Stimulated activated memory B cell treated with anti-CD40 and anti-IgM and Interleukin-4, amounts not matched to agents 10 μg/mL and 1 μg/mL and 100 μg/mL, for 72 hours (primary cell): ENCODE results near the gene ING3.

Experiments
- ATAC-seq: fragments of 150-1000 bp; cut with Tn5 transposase; 2 replicates; pipeline ENCODE4 v1.10.0; 2021
- H3K27ac Mint-ChIP-seq: one replicate; pipeline ENCODE4 v1.8.0; 2022; ENCODE audit warnings: mild to moderate bottlenecking, mixed read lengths
- H3K27me3 Mint-ChIP-seq: one replicate; pipeline ENCODE4 v1.8.0; 2022; ENCODE audit warnings: mixed read lengths
- H3K36me3 Mint-ChIP-seq: one replicate; pipeline ENCODE4 v1.8.0; 2022; ENCODE audit warnings: mixed read lengths
- H3K4me1 Mint-ChIP-seq: one replicate; pipeline ENCODE4 v1.8.0; 2022; ENCODE audit warnings: mixed read lengths
- H3K4me3 Mint-ChIP-seq: one replicate; pipeline ENCODE4 v1.8.0; 2022; ENCODE audit warnings: mild to moderate bottlenecking, moderate library complexity, mixed read lengths
- H3K9me3 Mint-ChIP-seq: one replicate; pipeline ENCODE4 v1.8.0; 2022; ENCODE audit warnings: mixed read lengths

ING3 gene

DNA sequence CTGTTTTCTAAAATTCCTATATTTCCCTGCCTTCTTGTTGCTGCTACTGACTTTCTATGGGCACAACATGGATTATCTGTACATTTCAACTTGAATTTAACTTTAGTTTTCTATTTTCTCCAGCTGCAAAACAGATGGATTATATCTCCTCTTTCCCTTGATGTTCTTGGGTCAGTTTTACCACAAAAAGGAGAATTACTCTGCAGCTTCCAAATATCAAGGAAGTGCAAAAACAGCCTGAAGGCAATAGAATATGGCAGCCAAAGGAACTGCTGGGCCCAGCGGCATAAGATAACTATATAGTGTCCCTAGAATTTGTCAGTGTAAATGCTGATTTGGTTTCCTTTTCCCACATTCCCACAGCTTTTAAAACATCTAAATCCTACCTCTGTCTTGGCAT is 67.0 kb downstream of the ING3 start:
- Mint-ChIP-seq H3K4me1 (no peaks in the 10 kb centered on the region), H3K27ac (no peak overlapping the region), H3K36me3 (no peaks in the 10 kb centered on the region), H3K27me3 (no peaks in the 10 kb centered on the region), H3K9me3 (no peaks in the 10 kb centered on the region), H3K4me3 (no peak overlapping the region)
- no peak for ATAC-seq

DNA sequence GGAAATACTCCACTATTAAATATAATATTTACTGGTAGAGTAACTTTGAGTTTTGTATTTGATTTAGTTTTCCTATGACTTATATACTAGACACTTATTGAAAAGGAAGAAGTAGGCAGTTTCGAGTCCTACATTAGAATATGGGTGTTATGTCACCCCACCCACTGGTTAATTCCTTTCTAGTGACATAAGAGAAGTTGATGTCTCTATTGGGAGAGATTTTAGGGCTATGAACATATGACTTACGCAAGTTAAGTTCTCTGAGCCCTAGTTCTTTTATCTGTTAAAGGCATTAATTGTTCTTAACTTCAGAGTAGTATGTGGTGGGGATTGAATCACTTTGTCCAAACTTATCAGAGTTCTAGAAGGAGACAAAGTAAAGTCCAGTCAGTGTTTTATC is 68.4 kb downstream of the ING3 start:
- Mint-ChIP-seq H3K27me3 (no peaks in the 10 kb centered on the region), H3K9me3 (no peaks in the 10 kb centered on the region), H3K27ac (no peak overlapping the region), H3K36me3 (no peaks in the 10 kb centered on the region), H3K4me1 (no peaks in the 10 kb centered on the region), H3K4me3 (no peak overlapping the region)
- no peak for ATAC-seq

DNA sequence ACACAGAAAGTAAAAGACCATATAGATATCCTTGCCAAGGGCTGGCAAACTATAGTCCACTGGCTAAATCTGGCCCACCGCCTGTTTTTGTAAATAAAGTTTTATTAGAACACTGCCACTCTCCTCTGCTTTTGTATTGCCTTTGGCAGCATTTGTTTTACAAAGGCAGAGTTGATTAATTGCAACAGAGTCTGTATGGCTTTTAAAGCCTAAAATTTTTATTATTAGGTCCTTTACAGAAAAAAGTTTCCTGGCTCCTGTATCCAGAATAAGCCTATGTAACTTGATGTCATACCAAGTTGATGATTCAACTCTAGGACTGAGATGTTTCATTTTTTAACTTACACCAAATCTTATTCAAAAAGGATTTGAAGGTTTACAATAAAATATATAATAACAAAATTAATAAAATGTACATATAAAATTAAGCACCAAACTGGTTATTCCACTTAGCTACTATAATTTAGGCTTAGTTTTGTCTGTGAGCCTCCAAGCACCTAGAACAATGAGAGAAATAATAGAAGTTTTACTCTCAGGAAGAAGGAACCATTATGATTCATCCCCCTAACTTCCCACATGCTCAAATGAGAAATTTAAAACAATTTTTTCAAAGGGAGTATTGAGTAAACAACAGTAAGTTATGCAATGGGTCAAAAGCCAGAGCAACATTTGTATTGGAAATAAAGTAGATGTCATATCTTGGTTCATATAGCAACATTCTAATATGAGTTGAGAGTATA is 69.8 kb downstream of the ING3 start:
- ATAC-seq: no peak
- Mint-ChIP-seq H3K4me3 (no peak overlapping the region), H3K27ac (no peak overlapping the region), H3K9me3 (no peaks in the 10 kb centered on the region), H3K4me1 (no peaks in the 10 kb centered on the region), H3K36me3 (no peaks in the 10 kb centered on the region), H3K27me3 (no peaks in the 10 kb centered on the region)

DNA sequence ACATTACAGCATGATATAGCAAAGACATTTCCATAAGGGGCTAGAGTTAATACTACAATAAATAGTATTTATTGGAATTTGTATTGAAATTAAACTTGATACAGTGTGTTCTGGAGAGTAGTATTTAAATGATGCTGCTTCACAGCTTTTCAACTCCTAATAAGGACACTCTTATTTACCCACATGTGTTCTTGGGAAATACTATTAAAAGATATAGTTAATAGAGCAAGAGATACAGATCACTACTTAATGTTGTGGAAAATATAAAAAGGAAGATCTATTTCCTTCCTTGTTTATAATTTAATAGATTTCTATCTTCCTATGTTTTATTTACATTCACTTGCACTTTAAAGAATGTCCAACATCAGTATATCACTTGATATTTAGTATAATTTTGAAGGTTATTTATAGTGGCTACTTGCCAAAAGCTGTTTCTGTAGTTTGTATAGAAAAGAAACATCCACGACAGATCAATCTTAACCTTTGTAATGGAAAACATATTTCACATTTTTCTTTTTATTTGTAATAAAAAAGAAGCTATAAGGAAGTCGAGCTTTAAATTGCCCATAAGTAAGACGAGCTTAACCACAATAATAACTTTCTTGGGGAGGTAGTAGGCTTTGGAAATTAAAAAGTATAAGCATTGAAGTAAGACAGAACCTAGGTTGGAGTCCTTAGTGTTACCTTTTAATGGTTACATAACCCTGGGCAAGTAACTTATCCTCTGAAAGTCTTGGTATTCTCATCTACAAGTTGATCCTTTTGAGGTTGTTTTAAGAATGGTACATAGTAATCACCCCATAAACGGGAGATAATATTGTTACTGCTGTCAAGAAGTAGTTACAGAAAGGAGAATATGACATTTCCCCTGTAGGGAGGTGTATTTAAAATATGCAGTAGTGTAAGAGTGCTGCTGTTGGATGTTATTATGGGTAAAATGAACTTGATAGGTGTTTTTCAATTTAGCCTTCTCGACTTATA is 70.7 kb downstream of the ING3 start:
- H3K9me3 Mint-ChIP-seq: peaks cover 1% of the 10 kb centered on the region
- no peaks in the 10 kb centered on the region for H3K4me1 Mint-ChIP-seq
- H3K4me3 Mint-ChIP-seq: no peak overlapping the region
- no peak for ATAC-seq
- no peaks in the 10 kb centered on the region for H3K36me3 Mint-ChIP-seq
- H3K27me3 Mint-ChIP-seq: peaks cover 5% of the 10 kb centered on the region
- H3K27ac Mint-ChIP-seq: no peak overlapping the region

DNA sequence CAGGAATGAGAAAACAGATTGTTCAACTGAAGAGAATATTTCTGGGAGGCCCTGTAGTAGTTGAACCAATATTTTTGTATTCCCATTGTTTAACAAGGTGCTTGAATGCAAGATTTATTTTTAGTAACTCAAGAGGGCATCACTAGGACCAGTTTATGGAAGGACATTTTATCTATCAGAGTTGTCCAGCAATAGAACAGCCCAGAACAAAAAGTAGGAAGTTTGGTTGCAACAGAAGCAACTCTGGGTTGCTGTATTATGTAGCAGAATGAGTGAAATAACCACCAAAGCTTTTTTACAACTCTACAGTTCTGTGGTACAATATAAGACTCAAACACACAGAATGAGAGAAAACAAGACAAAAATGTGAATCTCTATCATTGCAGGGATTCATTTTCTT is 72.6 kb downstream of the ING3 start:
- H3K4me3 Mint-ChIP-seq: no peak overlapping the region
- peaks cover 3% of the 10 kb centered on the region for H3K9me3 Mint-ChIP-seq
- H3K27me3 Mint-ChIP-seq: peaks cover 11% of the 10 kb centered on the region
- no peak for ATAC-seq
- H3K36me3 Mint-ChIP-seq: no peaks in the 10 kb centered on the region
- H3K4me1 Mint-ChIP-seq: no peaks in the 10 kb centered on the region
- H3K27ac Mint-ChIP-seq: no peak overlapping the region

DNA sequence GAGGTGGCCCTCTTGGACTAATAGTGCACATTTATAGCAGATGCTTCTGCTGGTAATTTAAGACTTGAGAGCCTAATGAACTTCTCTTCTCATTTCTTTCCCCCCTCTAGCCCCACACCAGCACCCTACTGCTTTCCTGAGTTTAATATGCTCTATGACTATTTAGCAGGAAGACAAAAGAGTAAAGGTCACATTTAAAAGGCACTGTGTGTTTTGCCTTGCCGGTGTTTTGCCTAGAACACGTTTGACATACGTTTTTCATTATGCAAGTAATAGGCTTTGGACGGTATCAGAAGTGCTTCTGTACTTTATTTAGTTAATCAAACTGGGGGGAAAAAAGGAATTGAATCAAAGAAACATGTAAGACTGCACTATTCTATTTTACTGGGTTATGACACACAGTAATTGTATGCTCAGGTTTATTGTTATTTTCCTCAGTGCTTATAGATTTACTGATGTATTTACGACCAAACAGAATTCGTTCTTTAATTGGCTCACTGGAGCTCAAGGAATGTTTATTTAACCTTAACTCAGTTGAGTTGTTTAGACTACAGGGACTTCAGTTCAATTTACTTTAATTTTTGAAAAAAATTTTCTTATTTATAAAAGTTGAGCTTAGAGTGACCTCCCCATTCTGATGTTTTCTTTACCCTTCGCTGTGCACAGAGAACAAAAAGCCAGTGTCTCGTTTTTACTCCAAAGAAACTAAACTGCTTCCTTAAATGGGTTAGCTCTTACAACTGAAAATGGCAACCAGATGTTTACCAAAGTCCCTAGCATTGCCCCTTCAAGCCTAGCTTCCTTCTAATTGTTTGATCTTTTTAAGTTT is 73.3 kb downstream of the ING3 start:
- H3K9me3 Mint-ChIP-seq: peaks cover 3% of the 10 kb centered on the region
- ATAC-seq: no peak
- no peaks in the 10 kb centered on the region for H3K36me3 Mint-ChIP-seq
- H3K27ac Mint-ChIP-seq: no peak overlapping the region
- H3K4me1 Mint-ChIP-seq: no peaks in the 10 kb centered on the region
- no peak overlapping the region for H3K4me3 Mint-ChIP-seq
- peaks cover 11% of the 10 kb centered on the region for H3K27me3 Mint-ChIP-seq

DNA sequence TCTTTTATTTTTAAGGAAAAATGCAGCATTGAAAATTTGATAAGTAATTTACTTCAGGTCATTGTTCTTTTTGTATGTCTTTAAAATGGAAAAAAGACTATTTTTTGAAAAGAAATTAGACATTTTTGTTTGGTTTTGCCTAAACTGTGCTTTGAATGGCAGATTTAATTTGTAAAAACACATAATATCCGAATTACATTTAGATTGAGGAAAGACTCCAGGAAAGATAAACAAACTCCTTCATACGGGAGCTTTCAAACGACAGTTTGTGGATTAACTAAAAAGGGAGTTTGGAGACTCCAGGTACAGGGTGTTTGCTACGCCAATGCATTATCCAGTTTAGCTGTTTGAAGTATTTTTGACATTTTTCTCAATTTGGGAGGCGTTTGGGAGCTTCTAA is 74.0 kb downstream of the ING3 start:
- no peaks in the 10 kb centered on the region for H3K36me3 Mint-ChIP-seq
- H3K9me3 Mint-ChIP-seq: peaks cover 3% of the 10 kb centered on the region
- H3K4me1 Mint-ChIP-seq: no peaks in the 10 kb centered on the region
- no peak overlapping the region for H3K4me3 Mint-ChIP-seq
- ATAC-seq: no peak
- H3K27me3 Mint-ChIP-seq: peaks cover 11% of the 10 kb centered on the region
- H3K27ac Mint-ChIP-seq: no peak overlapping the region

DNA sequence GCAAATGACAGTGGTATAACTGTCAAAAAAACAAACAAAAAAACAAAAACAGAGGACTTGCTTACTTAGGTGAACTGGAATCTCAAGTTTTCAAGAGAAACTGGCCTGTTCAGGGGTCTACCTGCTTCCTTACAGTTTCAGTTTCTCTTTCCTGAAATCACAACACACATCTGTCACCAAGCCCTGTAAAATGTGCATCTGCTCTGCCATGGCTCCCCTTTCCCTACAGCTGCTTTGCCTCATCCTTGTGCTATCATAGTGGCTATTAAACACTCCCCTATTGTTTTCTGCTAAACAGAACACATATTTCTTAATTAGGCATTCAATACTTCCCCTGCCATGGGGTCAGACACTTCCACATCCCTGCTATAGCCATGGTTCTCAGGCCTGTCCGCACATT is 75.6 kb downstream of the ING3 start:
- peaks cover 3% of the 10 kb centered on the region for H3K9me3 Mint-ChIP-seq
- H3K4me3 Mint-ChIP-seq: no peak overlapping the region
- no peak overlapping the region for H3K27ac Mint-ChIP-seq
- H3K4me1 Mint-ChIP-seq: no peaks in the 10 kb centered on the region
- no peaks in the 10 kb centered on the region for H3K36me3 Mint-ChIP-seq
- H3K27me3 Mint-ChIP-seq: peaks cover 11% of the 10 kb centered on the region
- ATAC-seq: no peak

DNA sequence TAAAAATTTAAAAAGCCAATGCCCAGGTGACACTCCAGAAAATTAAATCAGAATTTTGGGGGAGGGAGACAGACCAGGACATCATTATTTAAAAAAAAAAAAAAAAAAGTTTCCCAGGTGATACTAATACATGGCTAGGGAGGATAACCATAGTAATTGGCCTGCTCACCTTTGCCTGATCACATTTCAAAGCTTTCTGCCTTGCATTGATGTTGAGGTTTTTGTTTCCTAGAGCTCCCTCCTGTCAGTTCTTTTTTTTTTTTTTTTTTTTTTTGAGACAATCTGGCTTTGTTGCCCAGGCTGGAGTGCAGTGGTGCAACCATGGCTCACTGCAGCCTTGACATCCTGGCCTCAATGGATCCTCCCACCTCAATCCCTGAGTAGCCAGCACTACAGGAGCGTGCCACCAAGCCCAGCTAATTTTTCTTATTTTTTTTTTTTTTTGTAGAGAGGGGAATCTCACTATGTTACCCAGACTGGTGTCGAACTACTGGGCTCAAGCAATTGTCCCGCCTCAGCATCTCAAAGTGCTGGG is 76.1 kb downstream of the ING3 start:
- no peaks in the 10 kb centered on the region for H3K4me1 Mint-ChIP-seq
- no peak overlapping the region for H3K4me3 Mint-ChIP-seq
- no peak overlapping the region for H3K27ac Mint-ChIP-seq
- peaks cover 3% of the 10 kb centered on the region for H3K9me3 Mint-ChIP-seq
- H3K36me3 Mint-ChIP-seq: no peaks in the 10 kb centered on the region
- H3K27me3 Mint-ChIP-seq: peaks cover 11% of the 10 kb centered on the region
- ATAC-seq: no peak
